Measurements from ENCODE around the gene ADGRG4.
"Not testable (repeated sequence)": the region's sequence is repeated elsewhere in the genome, so short reads cannot be mapped to it uniquely, and the experiment has no call there.

The ADGRG4 gene

GRCh38 chrX:136386826-136387225 is 86.1 kb downstream of the ADGRG4 start:
- no peak for DNase-seq

GRCh38 chrX:136387951-136388502 is 87.3 kb downstream of the ADGRG4 start:
- DNase-seq = no peak

- DNase-seq = no peak
Observed at GRCh38 chrX:136390921-136391320, 90.2 kb downstream of the ADGRG4 start.

- DNase-seq = no peak
Observed at GRCh38 chrX:136395271-136395670, 94.5 kb downstream of the ADGRG4 start.

GRCh38 chrX:136397001-136397400 is 96.2 kb downstream of the ADGRG4 start:
- DNase-seq = no peak

GRCh38 chrX:136405126-136405525 is 104.4 kb downstream of the ADGRG4 start:
- DNase-seq = no peak

- DNase-seq = no peak
Observed at GRCh38 chrX:136417806-136418205, 117.0 kb downstream of the ADGRG4 start.

- DNase-seq = no peak
Observed at GRCh38 chrX:136421338-136421737, 120.6 kb downstream of the ADGRG4 start.

- no peak for DNase-seq
Observed at GRCh38 chrX:136423724-136424123, 123.0 kb downstream of the ADGRG4 start.

- no peak for DNase-seq
Observed at GRCh38 chrX:136425996-136426395, 125.2 kb downstream of the ADGRG4 start.

GRCh38 chrX:136431625-136432024 is 130.9 kb downstream of the ADGRG4 start:
- DNase-seq = no peak

GRCh38 chrX:136437774-136438173 is 137.0 kb downstream of the ADGRG4 start:
- no peak for DNase-seq

GRCh38 chrX:136438192-136438591 is 137.4 kb downstream of the ADGRG4 start:
- no peak for DNase-seq

GRCh38 chrX:136445674-136446073 is 144.9 kb downstream of the ADGRG4 start:
- DNase-seq = not testable (repeated sequence)

- no peak for DNase-seq
Observed at GRCh38 chrX:136446208-136446607, 145.4 kb downstream of the ADGRG4 start.

GRCh38 chrX:136447308-136447707 is 146.5 kb downstream of the ADGRG4 start:
- DNase-seq = no peak

GRCh38 chrX:136447968-136448367 is 147.2 kb downstream of the ADGRG4 start:
- no peak for DNase-seq

- no peak for DNase-seq
Observed at GRCh38 chrX:136450050-136450830, 149.5 kb downstream of the ADGRG4 start.

- no peak for DNase-seq
Observed at GRCh38 chrX:136452614-136453013, 151.9 kb downstream of the ADGRG4 start.

GRCh38 chrX:136453114-136453513 is 152.4 kb downstream of the ADGRG4 start:
- no peak for DNase-seq

GRCh38 chrX:136453771-136454170 is 153.0 kb downstream of the ADGRG4 start:
- DNase-seq = no peak

- DNase-seq = no peak
Observed at GRCh38 chrX:136456133-136456532, 155.4 kb downstream of the ADGRG4 start.

- no peak for DNase-seq
Observed at GRCh38 chrX:136457303-136457917, 156.6 kb downstream of the ADGRG4 start.

- no peak for DNase-seq
Observed at GRCh38 chrX:136464589-136464988, 163.8 kb downstream of the ADGRG4 start.
